Type B pancreatic cell (in vitro differentiated cells): ENCODE results near the gene RBM26. TPM values are rescaled to one million over a fixed set of nuclear protein-coding genes. Genes with fewer than 3 reads are reported as not detected.

Experiments used
- DNase-seq: peaks from one replicate; pipeline ENCODE4 v3.0.0; 2021; ENCODE audit warnings: mixed read lengths; ENCODE audit not compliant: unreplicated experiment; ENCODE audit errors: extremely low spot score
- H3K27ac Mint-ChIP-seq: 2 replicates; pipeline ENCODE4 v1.8.0; 2021; ENCODE audit warnings: mild to moderate bottlenecking, mixed read lengths
- H3K27me3 Mint-ChIP-seq: 2 replicates; pipeline ENCODE4 v1.8.0; 2021; ENCODE audit warnings: mixed read lengths
- H3K36me3 Mint-ChIP-seq: 2 replicates; pipeline ENCODE4 v1.8.0; 2021; ENCODE audit warnings: mixed read lengths
- H3K4me1 Mint-ChIP-seq: one replicate; pipeline ENCODE4 v1.8.0; 2021; ENCODE audit warnings: mixed read lengths; ENCODE audit not compliant: unreplicated experiment
- H3K4me3 Mint-ChIP-seq: 2 replicates; pipeline ENCODE4 v1.8.0; 2021; ENCODE audit warnings: mild to moderate bottlenecking, mixed read lengths
- H3K9me3 Mint-ChIP-seq: 2 replicates; pipeline ENCODE4 v1.8.0; 2021; ENCODE audit warnings: mixed read lengths
- CTCF ChIP-seq: fragments of 200-600 bp; sonication (generic); conservative IDR thresholded peaks from 2 replicates; pipeline ENCODE4 v1.5.0; 2021; ENCODE audit warnings: antibody characterized with exemption, mild to moderate bottlenecking
- total RNA-seq: library from RNA; stranded (reverse); gene quantifications from 2 replicates; pipeline ENCODE4 v1.2.1, GENCODE V29; 2021; ENCODE audit warnings: low replicate concordance

Gene RBM26
- total RNA-seq, 1 donor from 2014 or later, result 66.9 TPM

GRCh38 chr13:79432086-79432485 lies 26.0 kb upstream of the RBM26 start:
- H3K4me3 Mint-ChIP-seq, result no peak overlapping the region
- no peaks in the 10 kb centered on the region for H3K36me3 Mint-ChIP-seq
- no peaks in the 10 kb centered on the region for H3K27me3 Mint-ChIP-seq
- no peak overlapping the region for H3K27ac Mint-ChIP-seq
- no peak for TF ChIP-seq CTCF
- H3K9me3 Mint-ChIP-seq, result no peaks in the 10 kb centered on the region
- DNase-seq, result no peak
- H3K4me1 Mint-ChIP-seq, result no peaks in the 10 kb centered on the region

GRCh38 chr13:79429309-79429708 lies 23.3 kb upstream of the RBM26 start:
- Mint-ChIP-seq H3K4me1 (no peaks in the 10 kb centered on the region), H3K27ac (no peak overlapping the region), H3K9me3 (no peaks in the 10 kb centered on the region), H3K27me3 (no peaks in the 10 kb centered on the region), H3K4me3 (no peak overlapping the region), H3K36me3 (no peaks in the 10 kb centered on the region)
- DNase-seq, result no peak
- TF ChIP-seq CTCF, result no peak

GRCh38 chr13:79427883-79428282 lies 21.8 kb upstream of the RBM26 start:
- no peak for TF ChIP-seq CTCF
- H3K4me1 Mint-ChIP-seq, result no peaks in the 10 kb centered on the region
- no peaks in the 10 kb centered on the region for H3K27me3 Mint-ChIP-seq
- DNase-seq, result no peak
- H3K4me3 Mint-ChIP-seq, result no peak overlapping the region
- H3K36me3 Mint-ChIP-seq, result no peaks in the 10 kb centered on the region
- no peak overlapping the region for H3K27ac Mint-ChIP-seq
- no peaks in the 10 kb centered on the region for H3K9me3 Mint-ChIP-seq

GRCh38 chr13:79427265-79427664 lies 21.2 kb upstream of the RBM26 start:
- Mint-ChIP-seq H3K27ac (no peak overlapping the region), H3K9me3 (no peaks in the 10 kb centered on the region), H3K27me3 (no peaks in the 10 kb centered on the region), H3K4me1 (no peaks in the 10 kb centered on the region), H3K4me3 (no peak overlapping the region), H3K36me3 (no peaks in the 10 kb centered on the region)
- TF ChIP-seq CTCF, result no peak
- no peak for DNase-seq

- H3K27ac Mint-ChIP-seq, result no peak overlapping the region
- H3K27me3 Mint-ChIP-seq, result no peaks in the 10 kb centered on the region
- H3K36me3 Mint-ChIP-seq, result no peaks in the 10 kb centered on the region
- DNase-seq, result no peak
- peak; percentile 87 for TF ChIP-seq CTCF
- no peaks in the 10 kb centered on the region for H3K9me3 Mint-ChIP-seq
- no peak overlapping the region for H3K4me3 Mint-ChIP-seq
- no peaks in the 10 kb centered on the region for H3K4me1 Mint-ChIP-seq
These were observed 18.0 kb upstream of the RBM26 start for GRCh38 chr13:79423801-79424642.
